ENCODE measurements around the gene EXOC4.
"Not testable (repeated sequence)": the region's sequence is repeated elsewhere in the genome, so short reads cannot be mapped to it uniquely, and the experiment has no call there.

The EXOC4 gene

GRCh38 chr7:133315332-133316040, 62.6 kb downstream of the EXOC4 start:
- no peak for DNase-seq

- DNase-seq: no peak
Measured at GRCh38 chr7:133319842-133320241, 67.0 kb downstream of the EXOC4 start.

GRCh38 chr7:133320891-133321290, 68.0 kb downstream of the EXOC4 start:
- no peak for DNase-seq

- DNase-seq: not testable (repeated sequence)
Measured at GRCh38 chr7:133321366-133321765, 68.5 kb downstream of the EXOC4 start.

- not testable (repeated sequence) for DNase-seq
Measured at GRCh38 chr7:133326745-133327144, 73.9 kb downstream of the EXOC4 start.

DNA sequence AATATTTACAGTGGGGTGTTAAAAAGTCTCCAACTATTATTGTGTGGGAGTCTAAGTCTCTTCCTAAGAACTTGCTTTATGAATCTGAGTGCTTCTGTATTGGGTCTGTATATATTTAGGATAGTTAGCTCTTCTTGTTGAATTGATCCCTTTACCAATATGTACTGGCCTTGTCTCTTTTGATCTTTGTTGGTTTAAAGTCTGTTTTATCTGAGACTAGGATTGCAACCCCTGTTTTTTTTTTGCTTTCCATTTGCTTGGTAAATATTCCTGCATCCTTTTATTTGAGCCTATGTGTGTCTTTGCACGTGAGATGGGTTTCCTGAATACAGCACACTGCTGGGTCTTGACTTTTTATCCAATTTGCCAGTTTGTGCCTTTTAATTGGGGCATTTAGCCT, 75.1 kb downstream of the EXOC4 start:
- not testable (repeated sequence) for DNase-seq

DNA sequence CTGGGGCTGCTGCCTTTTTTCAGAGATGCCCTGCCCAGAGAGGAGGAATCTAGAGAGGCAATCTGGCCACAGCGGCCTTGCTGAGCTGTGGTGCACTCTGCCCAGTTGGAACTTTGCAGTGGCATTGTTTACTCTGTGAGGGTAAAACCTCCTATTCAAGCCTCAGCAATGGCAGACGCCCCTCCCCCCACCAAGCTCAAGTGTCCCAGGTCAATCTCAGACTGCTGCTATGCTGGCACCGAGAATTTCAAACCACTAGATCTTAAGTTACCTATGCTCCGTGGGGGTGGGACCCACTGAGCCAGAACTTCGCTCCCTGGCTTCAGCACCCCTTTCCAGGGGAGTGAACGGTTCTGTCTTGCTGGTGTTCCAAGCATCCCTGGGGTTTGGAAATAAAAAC, 77.2 kb downstream of the EXOC4 start:
- no peak for DNase-seq

DNA sequence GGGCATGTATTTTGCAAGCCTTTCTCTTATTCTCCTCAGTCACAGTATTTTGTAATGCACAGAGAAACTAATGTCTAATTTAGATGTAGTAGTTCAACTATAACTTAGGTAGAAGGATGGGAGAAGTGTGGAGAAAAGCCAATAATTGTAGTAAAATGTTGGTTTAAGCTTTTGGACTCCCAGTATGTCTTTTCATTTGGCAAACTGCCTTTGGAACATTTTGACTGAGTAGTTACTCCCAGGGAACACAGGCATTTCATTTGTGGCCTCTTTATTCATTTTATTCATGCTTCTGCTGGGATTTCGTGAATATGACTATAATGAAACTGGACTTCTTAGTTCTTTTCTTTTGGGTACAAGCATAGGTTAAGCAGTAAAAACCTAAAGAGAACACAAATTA, 79.0 kb downstream of the EXOC4 start:
- no peak for DNase-seq

GRCh38 chr7:133339772-133340171, 86.9 kb downstream of the EXOC4 start:
- no peak for DNase-seq

- DNase-seq: no peak
Measured at GRCh38 chr7:133344275-133344674, 91.4 kb downstream of the EXOC4 start.

DNA sequence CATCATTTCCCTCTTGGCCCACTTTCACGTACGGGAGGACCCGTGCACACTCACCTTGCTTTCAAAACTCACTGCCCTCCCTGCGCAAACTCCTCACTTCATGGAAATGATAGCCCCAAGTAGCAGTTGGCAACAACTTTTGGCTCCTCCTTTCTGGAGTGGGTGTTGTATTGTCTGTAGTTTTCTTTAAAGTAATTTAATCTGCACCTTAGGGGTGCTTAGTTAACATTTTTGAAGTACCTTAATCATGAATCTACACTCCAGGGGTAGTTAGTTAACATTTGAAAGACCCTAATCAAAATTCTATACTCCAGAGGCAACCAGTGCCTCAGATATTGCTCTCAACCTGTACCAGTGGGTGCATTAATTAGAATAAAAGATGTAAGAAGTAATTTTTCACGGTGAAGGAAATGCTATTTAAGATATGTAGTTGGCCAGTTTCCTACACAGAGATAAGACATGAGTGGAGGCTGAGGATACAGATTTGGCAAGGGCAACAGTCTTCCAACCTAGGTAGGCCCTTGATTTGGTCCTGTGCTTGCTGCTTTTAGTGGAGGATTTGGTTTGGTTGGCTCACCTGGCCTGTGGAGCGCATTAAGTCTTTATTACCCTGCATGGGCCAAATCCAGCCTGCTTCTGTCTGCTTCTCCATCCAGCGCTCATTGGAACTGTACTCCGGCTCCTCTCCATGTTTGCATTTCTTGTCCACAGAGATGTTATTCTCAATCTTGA, 93.0 kb downstream of the EXOC4 start:
- no peak for DNase-seq

- DNase-seq: no peak
Measured at GRCh38 chr7:133348250-133348649, 95.4 kb downstream of the EXOC4 start.

- DNase-seq: no peak
Measured at GRCh38 chr7:133349101-133349500, 96.2 kb downstream of the EXOC4 start.

- no peak for DNase-seq
Measured at GRCh38 chr7:133352430-133352829, 99.6 kb downstream of the EXOC4 start.

- no peak for DNase-seq
Measured at GRCh38 chr7:133353775-133354174, 100.9 kb downstream of the EXOC4 start.

DNA sequence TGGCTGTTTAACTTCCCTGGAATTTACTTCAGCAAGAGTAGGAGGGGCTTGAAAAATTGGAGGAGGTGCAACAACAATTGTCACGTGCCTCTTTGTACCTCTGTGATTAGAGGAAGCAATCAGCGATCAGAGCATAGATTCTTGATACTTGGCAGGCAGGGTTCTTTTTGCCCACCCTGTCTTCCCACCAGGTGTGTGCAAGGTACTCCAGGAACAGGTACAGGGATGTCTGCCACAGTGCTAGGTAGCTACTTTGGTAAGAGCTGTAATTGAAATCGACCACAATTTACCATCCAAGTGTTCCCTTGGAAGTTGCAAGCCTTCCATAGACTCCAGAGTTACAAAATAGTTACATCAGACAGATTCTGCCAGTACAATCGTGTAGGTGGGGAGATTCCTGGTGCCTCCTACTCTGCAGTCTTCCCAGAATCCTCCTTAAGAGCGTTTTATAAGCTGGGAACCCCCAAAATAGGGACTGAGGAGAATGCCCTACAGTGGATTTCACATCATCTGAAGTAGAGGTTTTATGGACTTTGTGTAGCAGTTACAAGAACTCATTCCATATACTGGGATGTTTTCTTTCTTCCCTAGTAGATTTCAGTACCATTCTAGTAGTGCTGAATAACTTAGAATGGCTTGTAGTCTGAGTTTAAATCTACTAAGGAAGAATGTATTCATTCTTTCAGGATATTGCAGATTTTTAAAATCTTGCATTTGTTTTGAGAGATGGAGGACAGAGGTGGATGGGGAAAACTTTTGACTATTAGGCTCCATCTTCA, 101.9 kb downstream of the EXOC4 start:
- DNase-seq: no peak

DNA sequence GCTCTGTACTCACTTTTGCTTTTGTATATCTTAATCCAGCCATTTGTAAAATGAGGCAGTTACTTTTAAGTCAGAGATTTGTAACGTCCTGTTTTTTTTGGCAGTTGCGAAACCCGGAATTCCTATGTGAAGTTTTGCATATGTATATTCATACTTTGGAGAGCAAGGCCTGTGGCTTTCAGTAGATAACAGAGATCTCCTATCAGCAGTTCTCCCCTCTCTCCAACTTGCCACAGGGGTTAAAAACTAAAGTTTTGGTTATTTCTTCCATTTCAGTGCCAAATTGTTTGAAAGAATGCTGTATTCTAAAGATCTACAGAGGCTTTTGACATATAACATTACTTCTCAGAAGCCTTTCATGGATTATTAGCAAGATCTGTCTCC, 102.4 kb downstream of the EXOC4 start:
- no peak for DNase-seq

- no peak for DNase-seq
Measured at GRCh38 chr7:133355822-133356221, 102.9 kb downstream of the EXOC4 start.

DNA sequence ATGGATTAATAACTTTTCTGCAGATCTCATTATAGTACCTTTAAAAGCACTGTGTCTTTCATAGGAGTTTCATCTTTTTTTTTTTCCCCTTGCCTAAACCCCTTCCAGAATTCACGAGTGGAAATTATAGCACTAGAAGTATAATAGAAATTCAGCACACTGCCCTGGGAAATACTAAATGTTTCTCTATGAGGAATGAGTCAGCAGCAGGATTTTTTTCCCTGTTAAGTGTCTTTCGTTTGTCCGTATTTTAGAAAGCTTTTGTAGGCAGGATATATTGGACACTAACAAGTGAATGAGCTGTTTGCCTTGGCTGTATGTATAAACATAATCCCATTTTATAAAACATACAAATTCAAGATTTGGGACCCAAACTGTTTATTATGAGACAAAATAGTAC, 105.8 kb downstream of the EXOC4 start:
- DNase-seq: no peak

GRCh38 chr7:133359449-133359848, 106.6 kb downstream of the EXOC4 start:
- DNase-seq: no peak

DNA sequence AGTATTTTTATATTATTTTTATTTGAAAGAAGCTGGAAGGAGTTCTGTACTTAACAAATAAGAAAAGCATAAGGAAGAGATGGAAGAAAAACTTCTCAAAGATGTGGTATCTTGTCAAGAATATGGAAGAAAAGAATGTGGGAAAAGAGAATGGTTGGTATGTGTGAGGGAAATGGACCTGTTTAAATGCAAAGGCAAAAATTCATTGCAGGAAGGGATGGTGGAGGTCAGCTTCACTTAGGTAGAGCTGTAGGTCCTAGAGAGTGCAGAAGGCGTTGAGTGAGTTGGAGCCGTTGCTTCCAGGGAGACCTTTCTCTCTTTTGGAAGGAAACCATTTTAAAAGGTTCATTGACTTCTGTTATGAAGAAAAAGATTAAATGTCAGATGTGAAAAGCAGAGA, 107.3 kb downstream of the EXOC4 start:
- DNase-seq: no peak

GRCh38 chr7:133361806-133362205, 108.9 kb downstream of the EXOC4 start:
- no peak for DNase-seq

DNA sequence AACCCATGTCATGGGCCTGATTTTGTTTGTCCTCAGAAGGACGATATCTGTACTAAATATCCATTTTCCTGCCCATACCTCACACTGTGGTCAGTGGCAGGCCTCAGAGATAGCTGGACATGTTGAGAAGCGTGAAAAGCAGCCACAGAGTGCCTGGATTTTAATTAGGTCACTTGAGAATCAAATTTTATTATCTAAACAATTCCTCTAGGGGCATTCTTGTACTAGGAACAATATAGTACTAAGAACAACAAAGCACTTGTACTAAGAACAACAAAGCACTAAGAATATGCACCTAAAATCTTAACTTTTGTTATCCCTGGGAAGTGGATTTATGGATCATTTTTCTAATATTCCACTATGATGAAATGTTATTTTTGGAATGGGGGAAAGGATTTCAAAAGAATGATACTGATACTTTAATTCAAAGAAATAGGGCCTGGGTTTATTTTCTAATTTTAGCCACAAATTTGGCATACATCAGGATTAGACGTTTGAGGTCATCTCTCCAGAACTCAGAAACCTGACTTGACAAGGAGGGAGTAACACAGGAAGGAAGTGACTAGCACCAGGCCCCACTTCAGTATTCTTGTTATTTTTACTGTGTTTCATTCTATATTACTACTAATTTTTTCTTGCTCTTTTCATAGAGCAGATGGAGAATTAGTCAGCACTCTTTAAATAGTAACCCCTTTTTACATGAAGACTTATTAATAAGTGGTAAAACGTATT, 112.2 kb downstream of the EXOC4 start:
- DNase-seq: no peak
